HepG2 (cell line): ENCODE data around the gene CPLX1. TPM values are rescaled to one million over a fixed set of nuclear protein-coding genes. Genes with fewer than 3 reads are reported as not detected.

Source experiments
- ATAC-seq: fragments of 200-7000 bp; cut with Tn5 transposase; 3 replicates; pipeline ENCODE4 v1.9.1; 2020; ENCODE audit warnings: mild to moderate bottlenecking, moderate library complexity
- BruUV-seq: library from RNA; stranded (reverse); fragments of 400-500 nt; replicated peaks from 2 replicates; lab custom pipeline; 2021; lab: Mats Ljungman, UMichigan
- CTCF ChIA-PET: fragments of 300-600 bp; formaldehyde crosslinking; extraction: SDS; loops from one replicate; lab custom pipeline; 2021; ENCODE audit warnings: low total read pairs, inconsistent platforms, low intra/inter-chr PET ratio; lab: Yijun Ruan, JAX
- POLR2A ChIA-PET: fragments of 350-600 bp; sonication (Branson Sonifier 250); formaldehyde crosslinking; loops from one replicate; lab custom pipeline; 2020; ENCODE audit warnings: antibody characterized with exemption, inconsistent platforms; lab: Yijun Ruan, JAX
- DNase-seq: peaks from one replicate; pipeline ENCODE4 v3.0.0-alpha.2; 2015; ENCODE audit warnings: low spot score
- FAIRE-seq: peaks from 3 replicates; lab custom pipeline; 2011; peaks lifted over from hg19 to GRCh38; lab: Jason Lieb, UNC
- H2AFZ ChIP-seq: one replicate; pipeline ENCODE4 v1.6.1; 2011; ENCODE audit warnings: low read length, inconsistent platforms
- H3K27ac ChIP-seq: fragments of 300-600 bp; 3 replicates; pipeline ENCODE4 v1.8.0; 2011; ENCODE audit warnings: mixed run types, mild to moderate bottlenecking, mixed read lengths, low read length, inconsistent platforms; ENCODE audit not compliant: insufficient read depth; ENCODE audit errors: extremely low read length
- H3K27me3 ChIP-seq, 2 experiments: fragments of 200-600 bp in 1 of 2; 2 replicates in 1 of 2; 3 replicates in 1 of 2; pipeline versions ENCODE4 v1.6.0 to v1.8.0; 2011; ENCODE audit warnings: low read length in 2 of 2, mild to moderate bottlenecking in 2 of 2, moderate library complexity in 2 of 2, inconsistent platforms in 1 of 2; ENCODE audit not compliant: insufficient read depth in 2 of 2, control insufficient read depth in 1 of 2
- H3K36me3 ChIP-seq, 2 experiments: fragments of 200-600 bp in 1 of 2; replicated peaks in 1 of 2; 2 replicates in 1 of 2; 3 replicates in 1 of 2; pipeline versions ENCODE4 v1.5.1 to v1.8.0; 2011; ENCODE audit warnings: low read length in 2 of 2, inconsistent platforms in 1 of 2; ENCODE audit not compliant: insufficient read depth in 2 of 2, control insufficient read depth in 1 of 2
- H3K4me1 ChIP-seq: 2 replicates; pipeline ENCODE4 v1.5.1; 2012; ENCODE audit warnings: low read length, inconsistent platforms; ENCODE audit not compliant: insufficient read depth
- H3K4me2 ChIP-seq: 2 replicates; pipeline ENCODE4 v1.6.0; 2011; ENCODE audit warnings: low read depth, low read length, inconsistent platforms
- H3K4me3 ChIP-seq, 3 experiments: fragments of 200-600 bp in 1 of 3; sonication (generic), shearing (Covaris generic) in 1 of 3; replicated peaks in 1 of 3; 2 replicates each; pipeline ENCODE4 v1.5.1; 2011 to 2016; ENCODE audit warnings: low read length in 3 of 3, inconsistent platforms in 2 of 3, low read depth in 2 of 3, mild to moderate bottlenecking in 2 of 3, control low read depth in 1 of 3, mixed read lengths in 1 of 3; ENCODE audit not compliant: insufficient read depth in 1 of 3
- H3K79me2 ChIP-seq: one replicate; pipeline ENCODE4 v1.6.1; 2011; ENCODE audit warnings: low read length, inconsistent platforms; ENCODE audit not compliant: insufficient read depth
- H3K9ac ChIP-seq: 2 replicates; pipeline ENCODE4 v1.6.0; 2011; ENCODE audit warnings: mild to moderate bottlenecking, low read depth, low read length, inconsistent platforms; ENCODE audit not compliant: insufficient read depth
- H3K9me3 ChIP-seq: 2 replicates; pipeline ENCODE4 v1.5.1; 2012; ENCODE audit warnings: mild to moderate bottlenecking, low read length
- H4K20me1 ChIP-seq: 2 replicates; pipeline ENCODE4 v1.6.0; 2011; ENCODE audit warnings: inconsistent platforms, mild to moderate bottlenecking, low read length, moderate library complexity; ENCODE audit not compliant: insufficient read depth
- MAX ChIP-seq: IDR thresholded peaks from 2 replicates; pipeline ENCODE4 v1.6.1; 2012; ENCODE audit warnings: inconsistent platforms
- NRL ChIP-seq: sonication (generic); formaldehyde crosslinking; IDR thresholded peaks from 2 replicates; pipeline ENCODE4 v1.5.0; 2020; ENCODE audit warnings: missing genetic modification reagents, mild to moderate bottlenecking, moderate library complexity, borderline replicate concordance
- PATZ1 ChIP-seq: sonication (generic); formaldehyde crosslinking; IDR thresholded peaks from 2 replicates; pipeline ENCODE4 v1.4.0; 2020; ENCODE audit warnings: missing genetic modification reagents
- RXRA ChIP-seq: sonication (generic); formaldehyde crosslinking; IDR thresholded peaks from 2 replicates; pipeline ENCODE4 v1.5.1; 2020; ENCODE audit warnings: missing genetic modification reagents
- SAP130 ChIP-seq: IDR thresholded peaks from 2 replicates; pipeline ENCODE4 v1.6.1; 2016; ENCODE audit warnings: low read depth
- SNAPC5 ChIP-seq: sonication (generic); formaldehyde crosslinking; IDR thresholded peaks from 2 replicates; pipeline ENCODE4 v1.8.1; 2023; ENCODE audit warnings: mild to moderate bottlenecking, missing genetic modification reagents, borderline replicate concordance
- SRY ChIP-seq: sonication (generic); formaldehyde crosslinking; IDR thresholded peaks from 2 replicates; pipeline ENCODE4 v1.8.0; 2022; ENCODE audit warnings: mild to moderate bottlenecking, missing genetic modification reagents
- TBX2 ChIP-seq: sonication (generic); formaldehyde crosslinking; IDR thresholded peaks from 2 replicates; pipeline ENCODE4 v1.5.0; 2020; ENCODE audit warnings: missing genetic modification reagents, mild to moderate bottlenecking, borderline replicate concordance
- TGIF2 ChIP-seq: IDR thresholded peaks from 2 replicates; pipeline ENCODE4 v1.6.1; 2016; ENCODE audit warnings: control low read depth, missing compliant biosample characterization
- ZGPAT ChIP-seq: IDR thresholded peaks from 2 replicates; pipeline ENCODE4 v1.6.1; 2016; ENCODE audit warnings: mild to moderate bottlenecking
- ZNF224 ChIP-seq: sonication (generic); formaldehyde crosslinking; IDR thresholded peaks from 2 replicates; pipeline ENCODE4 v1.5.0; 2020; ENCODE audit warnings: mild to moderate bottlenecking, missing genetic modification reagents
- ZNF468 ChIP-seq: sonication (generic); formaldehyde crosslinking; IDR thresholded peaks from 2 replicates; pipeline ENCODE4 v1.8.0; 2022; ENCODE audit warnings: mild to moderate bottlenecking, moderate library complexity, missing genetic modification reagents
- ZNF547 ChIP-seq: sonication (generic); formaldehyde crosslinking; IDR thresholded peaks from 2 replicates; pipeline ENCODE4 v1.5.1; 2020; ENCODE audit warnings: mild to moderate bottlenecking, missing genetic modification reagents
- ZNF788 ChIP-seq: sonication (generic); formaldehyde crosslinking; IDR thresholded peaks from 2 replicates; pipeline ENCODE4 v1.5.0; 2020; ENCODE audit warnings: mild to moderate bottlenecking, missing genetic modification reagents, borderline replicate concordance
- ZNF883 ChIP-seq: sonication (generic); formaldehyde crosslinking; IDR thresholded peaks from 2 replicates; pipeline ENCODE4 v1.5.1; 2020; ENCODE audit warnings: mild to moderate bottlenecking, missing genetic modification reagents; ENCODE audit errors: not compliant biosample characterization
- ZSCAN12 ChIP-seq: sonication (generic); formaldehyde crosslinking; IDR thresholded peaks from 2 replicates; pipeline ENCODE4 v1.9.0; 2021; ENCODE audit warnings: mild to moderate bottlenecking, missing genetic modification reagents
- WGBS: methylation state at CpG from one replicate; pipeline ENCODE4 v1.1.6; 2017; ENCODE audit warnings: low lambda C conversion rate; 5-methylcytosine and 5-hydroxymethylcytosine counted together
- in situ Hi-C: cut with HindIII; loops from 2 replicates; pipeline ENCODE4 v1.10.0; 2017; ENCODE audit warnings: low pct_unique_long_range_greater_than_20kb; ENCODE audit not compliant: extremely low pct_ligation_motif_present
- intact Hi-C: fragments of 100-400 bp; cut with micrococcal nuclease; formaldehyde crosslinking; loops from one replicate; pipeline ENCODE4 v1.10.0; 2022; ENCODE audit not compliant: unreplicated experiment
- polyA plus RNA-seq, 8 experiments: library from polyadenylated mRNA; depleted of rRNA in 3 of 8; stranded (reverse) in 7 of 8; unstranded in 1 of 8; fragments of >200 nt; fragmentation: Illumina TruSeq in 4 of 8; extraction: Trizol in 4 of 8; gene quantifications; 2 replicates each; pipeline versions ENCODE4 v1.2.1 to v1.2.3, GENCODE V29; 2011 to 2016; ENCODE audit warnings: low read depth in 4 of 8, missing spikeins in 1 of 8, mixed read lengths in 1 of 8; ENCODE audit not compliant: insufficient read depth in 1 of 8
- total RNA-seq, 5 experiments: library from RNA; depleted of rRNA; stranded (reverse); fragments of >200 nt; fragmentation: Illumina TruSeq; extraction: Trizol; gene quantifications; 2 replicates each; pipeline ENCODE4 v1.2.3, GENCODE V29; 2016; ENCODE audit warnings: low read depth in 1 of 5

CPLX1 gene
- total and polyA plus RNA-seq, 2 of the 13 experiments (the other 11 are each of a cell fraction or from before 2014, with no cell fraction given), result 0.18 TPM

GRCh38 chr4:836750-837301 is 10.9 kb upstream of the CPLX1 start:
- Histone ChIP-seq H3K27ac (no peak overlapping the region), H3K4me3 (no peak overlapping the region), H3K27me3 (peaks cover 18 to 39% of the 10 kb centered on the region in 2 experiments), H4K20me1 (no peaks in the 10 kb centered on the region), H3K4me2 (no peak overlapping the region), H3K9me3 (peaks cover 12% of the 10 kb centered on the region), H3K79me2 (no peaks in the 10 kb centered on the region), H3K4me1 (peaks cover 13% of the 10 kb centered on the region; the same call in 1 of the 2 replicates), H3K36me3 (no peaks in the 10 kb centered on the region), H2AFZ (no peak overlapping the region), H3K9ac (no peak overlapping the region)
- DNase-seq, result peak; percentile 22
- no peak for FAIRE-seq
- peak; percentile 80 for ATAC-seq
- WGBS, result 79% methylated on average over 2 of the region's 22 CpGs
- ChIA-PET POLR2A (interaction anchor here (1.1 kb wide), 1 partner anchor 20 kb away, joined by 3 read pairs; no protein-coding TSS in a partner anchor), CTCF (no interaction called here)
- intact Hi-C loops (no loop called here), in situ Hi-C loops (no loop called here)
- BruUV-seq, result no TSS peak
- no peak for TF ChIP-seq SNAPC5
- 0 out of 2 replicates have a peak, but pooled peaks have one; percentile 21 for TF ChIP-seq TBX2 (CRISPR knock-in tag)
- TF ChIP-seq TGIF2, result 0 out of 2 replicates have a peak, but pooled peaks have one; percentile 18
- 0 out of 2 replicates have a peak, but pooled peaks have one; percentile 31 for TF ChIP-seq NRL (CRISPR knock-in tag)
- peak; percentile 15; the same call in 1 of the 2 replicates for TF ChIP-seq RXRA (CRISPR knock-in tag)
- no peak for TF ChIP-seq ZNF224 (CRISPR knock-in tag)
- no peak for TF ChIP-seq ZSCAN12 (CRISPR knock-in tag)
- TF ChIP-seq SAP130 (CRISPR knock-in tag), result peak; percentile 78
- 0 out of 2 replicates have a peak, but pooled peaks have one; percentile 26 for TF ChIP-seq SRY (CRISPR knock-in tag)
- peak; percentile 55; the same call in 1 of the 2 replicates for TF ChIP-seq ZNF788
- peak; percentile 60 for TF ChIP-seq MAX
- peak; percentile 67 for TF ChIP-seq PATZ1
- TF ChIP-seq ZNF883 (CRISPR knock-in tag), result peak; percentile 59
- TF ChIP-seq ZNF547 (CRISPR knock-in tag), result peak; percentile 53; the same call in 1 of the 2 replicates
- TF ChIP-seq ZGPAT (CRISPR knock-in tag), result peak; percentile 38; the same call in 1 of the 2 replicates
- TF ChIP-seq ZNF468 (CRISPR knock-in tag), result 0 out of 2 replicates have a peak, but pooled peaks have one; percentile 69
